Measurements from ENCODE around the gene MGAT5B.

Gene MGAT5B

DNA sequence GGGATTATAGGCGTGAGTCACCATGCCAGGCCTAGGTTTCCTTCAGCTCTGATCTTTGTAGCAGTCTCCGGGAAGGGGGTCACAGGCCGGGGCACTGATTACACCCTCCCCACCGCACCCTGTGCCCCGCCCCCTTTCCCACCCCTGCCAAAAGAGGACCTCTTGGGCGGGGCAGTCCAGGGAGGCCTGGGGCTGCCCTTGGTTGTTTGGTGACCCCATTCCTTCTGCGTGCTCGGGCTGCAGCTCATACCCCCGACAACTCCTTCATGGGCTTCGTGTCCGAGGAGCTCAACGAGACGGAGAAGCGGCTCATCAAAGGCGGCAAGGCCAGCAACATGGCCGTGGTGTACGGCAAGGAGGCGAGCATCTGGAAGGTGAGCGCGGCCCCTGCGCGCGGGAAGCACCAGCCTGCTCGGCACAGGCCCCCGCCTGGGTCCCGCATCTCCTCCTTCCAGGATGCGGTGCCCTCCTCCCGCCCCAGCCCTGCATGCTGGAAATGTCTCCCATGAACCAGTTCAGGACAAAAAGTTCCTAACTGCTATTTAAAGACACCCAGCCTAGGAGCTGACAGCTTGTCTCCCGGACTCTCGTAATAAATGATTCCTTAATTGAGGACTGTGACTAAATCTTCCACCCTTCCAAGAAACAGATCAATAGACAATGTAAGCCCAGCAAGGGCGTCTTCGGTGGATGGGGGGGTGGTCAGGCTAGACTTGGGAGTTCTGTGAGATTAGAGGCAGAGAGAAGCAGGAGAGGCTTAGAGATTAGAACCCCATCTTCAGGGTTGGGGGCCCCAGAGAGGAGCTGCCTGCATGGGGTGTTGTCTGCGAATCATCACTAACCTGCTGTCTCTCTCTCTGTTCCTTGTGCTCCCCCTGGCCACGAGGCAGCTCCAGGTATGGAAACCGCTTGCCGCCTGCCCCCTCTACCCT, 64.5 kb downstream of the MGAT5B start:
- DNase-seq = no peak

DNA sequence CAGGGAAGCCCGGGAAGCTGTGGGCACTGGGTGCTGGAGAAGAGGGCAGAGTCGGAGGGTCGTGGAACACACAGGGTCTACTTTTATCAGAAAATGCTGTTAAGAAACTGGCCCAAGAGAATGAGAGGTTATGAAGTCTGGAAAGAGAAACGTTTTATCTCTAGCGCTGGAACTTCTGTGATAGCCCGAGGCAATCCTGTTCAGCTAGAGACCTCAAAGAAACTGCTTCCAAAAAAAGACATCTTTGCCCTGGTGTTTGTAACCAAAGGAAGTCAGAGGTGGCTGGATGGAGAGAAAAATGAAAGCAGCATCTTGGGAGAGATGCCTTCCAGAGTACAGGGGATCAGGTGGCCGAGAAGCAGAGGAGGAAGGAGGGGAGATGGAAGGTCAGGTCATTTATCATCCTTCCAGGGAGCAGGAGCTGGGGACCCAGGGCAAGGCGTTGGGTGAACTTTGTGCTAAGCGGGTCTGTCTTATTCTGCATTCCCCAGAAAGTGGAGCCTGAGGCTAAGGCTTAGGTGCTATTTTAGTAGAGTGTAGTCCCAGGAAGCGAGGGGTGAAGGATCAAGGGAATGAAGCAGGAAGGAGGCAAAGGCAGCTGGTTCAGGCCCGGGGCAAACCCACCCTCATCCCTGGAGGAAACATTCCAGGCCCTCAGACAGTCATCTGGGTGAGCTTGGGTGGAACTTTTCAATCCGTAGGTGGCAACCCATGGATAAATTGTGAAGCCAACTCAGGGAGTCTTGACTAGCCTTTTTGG, 66.5 kb downstream of the MGAT5B start:
- no peak for DNase-seq

DNA sequence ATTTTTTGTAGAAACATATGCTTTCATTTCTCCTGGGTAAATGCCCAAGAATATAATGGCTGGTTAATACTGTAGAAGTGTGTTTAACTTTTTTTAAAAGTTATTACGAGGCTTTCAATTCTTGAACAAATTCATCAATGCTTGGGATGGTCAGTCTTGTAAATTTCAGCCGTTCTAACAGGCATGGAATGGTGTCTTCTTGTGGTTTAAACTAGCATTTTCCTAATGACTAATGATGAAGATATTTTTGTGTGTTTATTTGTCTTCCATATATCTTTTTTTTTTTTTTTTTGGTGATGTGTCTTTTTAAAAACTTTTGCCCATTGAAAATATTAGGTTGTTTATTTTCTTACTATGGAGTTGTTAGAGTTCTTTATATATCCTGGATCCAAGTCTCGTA, 67.1 kb downstream of the MGAT5B start:
- DNase-seq = no peak

DNA sequence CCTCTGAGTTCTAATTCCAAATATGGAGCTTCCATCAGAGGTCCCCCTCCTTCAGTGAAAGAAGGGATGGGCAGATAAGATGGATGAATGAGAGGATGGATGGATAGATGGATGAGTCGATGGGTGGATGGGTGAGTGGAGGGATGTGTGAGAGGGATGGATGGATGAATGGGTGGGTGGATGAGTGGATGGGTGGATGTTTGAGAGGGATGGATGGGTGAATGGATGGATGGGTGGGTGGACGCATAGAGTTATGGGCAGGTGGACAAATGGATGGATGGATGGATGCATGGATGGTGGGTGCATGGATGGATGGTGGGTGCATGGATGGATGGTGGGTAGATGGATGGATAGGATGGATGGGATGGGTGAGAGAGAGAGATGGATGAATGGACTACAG, 69.0 kb downstream of the MGAT5B start:
- no peak for DNase-seq

DNA sequence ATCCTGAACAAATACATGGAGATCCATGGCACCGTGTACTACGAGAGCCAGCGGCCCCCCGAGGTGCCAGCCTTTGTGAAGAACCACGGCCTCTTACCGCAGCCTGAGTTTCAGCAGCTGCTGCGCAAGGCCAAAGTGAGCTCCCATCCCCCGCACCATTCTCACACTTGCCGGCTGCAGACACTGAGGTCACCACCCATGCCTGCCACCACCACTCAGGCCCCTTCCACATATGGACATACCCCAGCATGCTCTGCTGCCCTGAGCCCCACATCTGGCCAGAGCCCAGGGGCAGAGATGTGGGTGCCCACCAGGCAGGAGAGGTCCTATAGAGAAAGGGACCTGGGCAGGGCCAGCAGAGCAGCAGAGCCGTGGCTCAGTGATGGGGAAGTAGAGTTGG, 69.8 kb downstream of the MGAT5B start:
- DNase-seq = no peak

DNA sequence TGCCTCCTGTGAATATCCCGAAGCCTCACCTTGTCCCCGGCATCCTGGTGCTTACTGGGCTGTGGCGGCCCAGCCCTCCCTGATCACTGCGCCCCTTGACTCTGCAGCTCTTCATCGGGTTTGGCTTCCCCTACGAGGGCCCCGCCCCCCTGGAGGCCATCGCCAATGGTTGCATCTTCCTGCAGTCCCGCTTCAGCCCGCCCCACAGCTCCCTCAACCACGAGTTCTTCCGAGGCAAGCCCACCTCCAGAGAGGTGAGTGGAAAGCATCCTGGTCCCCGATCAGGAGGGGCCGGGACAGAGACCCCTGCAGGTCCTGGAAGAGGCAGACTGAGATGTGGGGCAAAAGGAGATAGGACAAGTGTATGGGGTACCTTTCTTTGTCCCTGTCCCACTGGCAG, 72.1 kb downstream of the MGAT5B start:
- DNase-seq = no peak

DNA sequence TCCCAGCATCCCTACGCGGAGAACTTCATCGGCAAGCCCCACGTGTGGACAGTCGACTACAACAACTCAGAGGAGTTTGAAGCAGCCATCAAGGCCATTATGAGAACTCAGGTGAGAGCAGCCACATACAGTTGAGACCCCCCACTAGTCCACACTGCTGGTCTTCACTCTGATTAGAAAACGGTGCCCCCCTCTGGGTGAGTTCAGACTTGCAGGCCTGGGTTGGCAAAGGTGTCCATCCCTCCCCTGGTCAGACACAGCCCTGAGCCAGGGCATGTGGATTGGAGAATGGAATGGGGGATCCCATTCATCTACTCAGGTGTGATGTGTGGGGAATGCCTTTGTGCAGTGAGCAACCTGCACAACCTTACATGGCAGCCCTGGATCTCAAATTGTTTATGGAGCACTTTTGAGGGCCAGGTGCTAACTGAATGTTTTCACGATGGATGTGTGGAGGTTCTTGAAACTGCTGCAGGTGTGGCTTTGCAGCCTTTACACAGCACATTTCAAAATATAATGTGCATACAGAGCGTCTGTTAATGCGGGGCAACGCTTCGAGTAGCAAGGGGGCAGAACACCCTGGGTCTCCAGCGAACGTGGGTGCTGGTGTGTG, 72.6 kb downstream of the MGAT5B start:
- DNase-seq = no peak

DNA sequence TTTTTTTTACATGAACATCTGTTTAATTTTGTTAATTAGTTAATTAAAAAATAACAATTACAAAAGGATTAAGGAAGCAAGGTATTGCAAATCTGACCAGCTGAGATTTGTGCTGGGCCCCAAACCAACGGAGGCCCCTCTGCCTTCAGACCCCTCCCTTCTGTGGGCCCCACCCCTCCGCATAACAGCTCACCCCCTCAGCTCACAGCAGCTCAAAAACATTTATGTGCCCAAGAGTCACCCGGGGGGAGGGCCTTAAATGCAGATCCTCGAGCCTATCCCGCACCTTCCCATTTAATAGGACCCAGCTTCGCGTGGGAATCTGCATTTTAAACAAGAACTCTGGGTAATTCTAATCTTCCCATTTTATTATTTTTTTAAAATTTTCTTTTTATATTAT, 75.0 kb downstream of the MGAT5B start:
- no peak for DNase-seq

DNA sequence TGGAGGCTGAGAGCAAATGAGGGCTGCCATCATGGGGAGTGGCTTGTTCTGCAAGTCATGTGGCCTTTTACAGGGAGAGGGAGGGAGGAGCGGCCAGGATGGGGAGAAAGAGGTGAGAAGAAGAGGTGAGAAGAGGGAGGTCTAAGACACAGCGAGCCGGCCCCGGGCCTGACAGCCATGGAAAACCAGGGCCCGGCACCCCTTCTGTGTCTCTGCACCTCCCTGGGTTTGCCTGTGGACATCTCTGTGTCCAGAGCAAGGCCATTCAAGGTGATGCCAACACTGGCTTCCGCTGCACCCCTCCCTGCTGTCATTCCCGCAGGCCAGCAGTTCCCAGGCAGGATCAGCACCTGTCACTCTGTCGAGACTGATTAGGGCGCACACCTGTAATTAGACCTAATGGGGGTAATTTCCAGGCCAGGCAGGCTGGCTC, 75.6 kb downstream of the MGAT5B start:
- no peak for DNase-seq

DNA sequence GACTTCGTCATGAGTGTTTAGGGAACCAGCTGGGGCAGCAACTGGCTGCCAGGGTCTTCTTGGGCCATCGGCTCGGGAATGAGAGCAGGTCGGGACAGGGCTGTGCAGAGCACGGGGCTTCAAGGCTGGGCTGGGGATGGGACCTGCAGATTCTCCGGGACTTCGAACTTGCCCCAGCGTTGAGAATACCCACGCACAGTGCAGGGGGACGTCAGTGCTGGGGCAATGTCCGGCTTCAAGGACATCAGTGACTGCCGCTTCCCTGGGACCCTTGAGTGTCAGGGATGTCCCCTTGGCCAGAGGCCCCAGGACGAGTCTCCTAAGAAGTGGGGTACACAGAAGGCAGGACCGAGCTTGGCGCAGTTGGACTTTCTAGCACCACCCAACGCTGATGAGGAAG, 76.3 kb downstream of the MGAT5B start:
- no peak for DNase-seq

DNA sequence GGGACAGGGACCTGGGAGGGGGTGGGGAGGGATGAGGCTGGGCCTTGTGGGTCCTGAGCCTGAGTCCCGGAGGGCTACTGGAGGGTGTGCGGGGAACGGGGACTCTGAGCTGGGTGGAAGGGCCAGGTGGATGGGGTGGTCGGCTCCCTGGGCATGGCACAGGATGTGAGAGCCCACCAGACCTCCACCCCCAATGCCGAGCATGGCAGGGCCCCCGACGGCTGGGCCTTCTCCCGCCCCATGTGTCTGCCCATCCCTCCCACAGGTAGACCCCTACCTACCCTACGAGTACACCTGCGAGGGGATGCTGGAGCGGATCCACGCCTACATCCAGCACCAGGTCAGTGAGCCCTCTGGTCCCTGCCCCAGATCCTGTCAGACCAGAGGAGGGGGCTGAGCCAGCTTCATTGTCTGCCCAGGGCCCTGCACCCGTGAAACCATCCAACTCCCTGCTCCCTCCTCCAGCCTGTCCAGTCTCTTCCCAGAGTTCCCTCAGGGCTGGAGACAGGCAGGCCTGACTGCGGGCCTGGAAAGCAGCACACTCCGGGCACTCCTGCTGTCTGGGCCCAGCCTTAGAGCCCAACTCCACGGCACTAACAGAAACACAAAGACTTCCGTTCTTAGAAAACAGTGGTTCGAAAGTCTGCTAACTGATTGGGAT, 78.0 kb downstream of the MGAT5B start:
- DNase-seq = no peak

DNA sequence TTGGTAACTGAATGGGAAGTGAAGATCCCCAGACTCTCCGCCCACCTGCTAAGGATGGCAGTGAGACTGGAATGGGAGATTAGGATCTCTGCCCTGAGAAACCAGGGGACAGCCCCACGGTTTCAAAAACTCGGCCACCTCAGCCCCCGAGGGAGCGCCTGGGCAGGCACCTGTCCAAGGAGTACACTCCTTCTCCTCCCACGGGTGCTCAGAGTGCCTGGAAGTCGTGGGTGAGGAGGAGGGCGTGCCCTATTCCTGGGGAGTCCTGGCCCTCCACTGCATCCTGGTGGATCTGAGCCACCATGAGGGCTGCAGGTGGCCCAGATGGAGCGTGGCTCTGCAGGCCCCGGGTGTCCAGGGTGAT, 78.5 kb downstream of the MGAT5B start:
- DNase-seq = no peak

DNA sequence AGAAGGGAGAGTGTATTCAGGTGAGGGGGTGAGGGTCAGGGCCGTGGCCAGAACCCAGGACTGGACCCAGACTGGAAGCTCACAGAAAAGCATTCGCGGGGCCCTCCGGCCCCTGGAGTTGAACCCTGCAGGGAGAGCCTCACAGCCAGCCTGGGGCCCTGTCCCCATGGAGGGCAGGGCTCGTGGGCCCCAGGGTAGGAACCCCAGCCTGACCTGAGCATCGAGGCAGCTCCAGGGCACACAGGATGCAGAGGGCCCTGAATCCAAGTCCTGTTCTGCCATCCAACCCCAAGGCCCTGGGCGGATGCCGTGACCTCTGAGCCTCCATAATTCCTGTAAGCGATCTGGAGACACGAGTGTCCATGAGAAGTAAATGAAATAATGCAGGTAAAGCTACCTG, 79.1 kb downstream of the MGAT5B start:
- DNase-seq = no peak

DNA sequence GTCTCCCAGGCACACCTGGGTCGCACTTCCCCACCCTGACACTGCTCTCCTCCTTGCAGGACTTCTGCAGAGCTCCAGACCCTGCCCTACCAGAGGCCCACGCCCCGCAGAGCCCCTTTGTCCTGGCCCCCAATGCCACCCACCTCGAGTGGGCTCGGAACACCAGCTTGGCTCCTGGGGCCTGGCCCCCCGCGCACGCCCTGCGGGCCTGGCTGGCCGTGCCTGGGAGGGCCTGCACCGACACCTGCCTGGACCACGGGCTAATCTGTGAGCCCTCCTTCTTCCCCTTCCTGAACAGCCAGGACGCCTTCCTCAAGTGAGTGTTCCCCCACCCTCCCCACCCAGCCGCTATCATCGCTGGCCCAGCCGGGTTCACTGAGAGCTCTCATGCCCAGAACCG, 79.6 kb downstream of the MGAT5B start:
- DNase-seq = no peak

DNA sequence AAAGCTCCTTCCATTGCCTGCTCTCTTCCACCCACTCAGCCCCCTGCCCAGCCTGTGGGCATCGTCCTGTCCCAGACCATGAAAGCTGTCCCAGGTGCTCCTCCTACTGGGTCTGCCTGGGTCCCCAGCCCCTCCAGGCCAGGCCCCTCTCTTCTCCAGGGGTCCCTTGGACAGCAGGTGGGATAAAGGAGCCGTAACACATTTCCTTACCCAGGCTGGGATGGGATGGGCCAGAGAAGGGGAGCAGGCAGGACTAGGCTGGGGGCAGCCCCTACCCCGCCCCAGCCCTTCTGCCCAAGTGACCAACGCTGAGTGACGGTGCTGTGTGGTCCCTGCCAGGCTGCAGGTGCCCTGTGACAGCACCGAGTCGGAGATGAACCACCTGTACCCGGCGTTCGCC, 80.1 kb downstream of the MGAT5B start:
- no peak for DNase-seq

DNA sequence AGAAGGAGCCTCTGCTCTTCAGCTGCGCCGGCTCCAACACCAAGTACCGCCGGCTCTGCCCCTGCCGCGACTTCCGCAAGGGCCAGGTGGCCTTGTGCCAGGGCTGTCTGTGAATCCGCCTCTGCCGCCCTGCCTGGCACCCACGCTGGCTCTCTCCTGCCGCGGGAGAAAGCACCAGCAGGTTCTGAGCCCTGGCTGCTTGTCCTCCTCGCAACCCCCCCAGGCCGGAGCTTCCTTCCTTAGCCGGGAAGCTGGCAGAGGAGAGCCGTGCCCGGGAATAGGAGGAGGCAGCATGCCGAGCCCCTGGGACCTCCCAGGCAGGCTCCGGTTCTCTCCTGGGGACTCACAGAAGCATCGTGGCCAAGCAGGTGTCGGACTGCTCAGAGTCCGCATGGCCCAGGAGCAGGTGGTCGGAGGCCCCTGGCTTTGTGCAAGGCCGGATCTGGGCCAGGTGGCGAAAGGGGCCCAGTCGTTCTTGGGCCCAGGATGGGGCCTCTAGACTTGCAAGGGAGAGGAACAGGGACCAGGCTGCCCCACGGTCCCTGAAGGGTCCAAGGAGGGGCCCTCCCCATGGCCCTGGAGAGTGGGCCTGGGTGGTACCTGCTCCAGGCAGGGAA, 80.6 kb downstream of the MGAT5B start:
- no peak for DNase-seq

DNA sequence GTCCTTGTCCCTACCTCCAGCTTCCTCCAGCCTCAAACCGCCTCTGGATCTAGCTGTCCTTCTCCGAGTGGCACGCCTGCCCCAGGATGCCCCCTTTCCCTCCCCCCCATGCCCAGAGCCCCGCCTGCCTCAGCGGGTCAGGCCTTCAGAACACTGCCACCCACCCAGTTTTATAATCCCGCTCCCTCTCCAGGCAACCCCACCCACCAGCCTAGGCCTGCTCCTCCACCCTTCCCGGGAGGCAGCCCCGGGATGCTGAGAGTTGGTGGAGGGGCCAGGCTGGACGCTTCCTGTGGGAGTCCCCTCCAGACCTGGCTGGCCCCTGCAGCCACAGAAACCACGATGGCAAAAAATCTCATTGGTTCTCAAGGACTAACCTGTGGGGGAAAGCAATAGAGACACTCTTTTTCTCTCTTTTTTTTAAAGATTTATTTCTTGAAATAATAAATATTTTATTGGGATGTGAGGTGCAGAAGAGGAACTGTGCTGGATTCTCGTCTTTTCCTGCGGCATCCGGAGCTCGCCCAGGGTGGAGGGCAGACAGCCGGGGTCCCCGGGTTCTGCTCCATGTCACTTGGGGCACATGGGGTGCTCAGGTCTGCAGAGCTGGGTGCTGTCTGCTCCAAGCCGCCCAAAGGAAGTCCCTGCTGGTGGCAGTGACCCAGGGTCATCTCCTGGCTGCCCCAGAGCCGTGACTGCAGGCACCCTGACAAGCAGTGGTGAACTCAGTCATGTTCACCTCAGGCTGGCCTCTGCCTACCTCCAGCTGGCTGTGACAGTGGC, 81.9 kb downstream of the MGAT5B start:
- DNase-seq = no peak

DNA sequence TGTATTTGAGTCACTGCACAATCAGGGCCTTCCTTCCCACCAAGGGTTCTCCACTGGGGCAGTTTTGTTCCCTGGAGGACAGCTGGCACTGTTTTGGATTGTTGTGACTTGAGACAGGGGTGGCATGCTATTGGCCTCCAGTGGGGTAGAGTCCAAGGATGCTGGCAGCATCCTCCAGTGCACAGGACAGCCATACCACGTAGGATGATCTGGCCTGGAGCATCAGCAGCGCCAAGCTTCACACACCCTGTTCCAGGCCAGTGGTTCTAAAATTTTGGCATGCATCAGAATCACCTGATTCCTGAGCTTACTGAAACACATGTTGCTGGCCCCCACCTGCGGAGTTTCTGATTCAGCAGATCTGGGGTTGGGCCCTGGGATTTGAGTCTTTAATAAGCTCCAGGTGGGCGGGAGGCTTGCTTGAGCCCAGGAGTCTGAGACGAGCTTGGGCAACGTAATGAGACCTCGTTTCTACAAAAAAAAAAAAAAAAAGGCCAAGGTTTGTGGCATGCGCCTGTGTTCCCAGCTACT, 83.2 kb downstream of the MGAT5B start:
- DNase-seq = no peak

DNA sequence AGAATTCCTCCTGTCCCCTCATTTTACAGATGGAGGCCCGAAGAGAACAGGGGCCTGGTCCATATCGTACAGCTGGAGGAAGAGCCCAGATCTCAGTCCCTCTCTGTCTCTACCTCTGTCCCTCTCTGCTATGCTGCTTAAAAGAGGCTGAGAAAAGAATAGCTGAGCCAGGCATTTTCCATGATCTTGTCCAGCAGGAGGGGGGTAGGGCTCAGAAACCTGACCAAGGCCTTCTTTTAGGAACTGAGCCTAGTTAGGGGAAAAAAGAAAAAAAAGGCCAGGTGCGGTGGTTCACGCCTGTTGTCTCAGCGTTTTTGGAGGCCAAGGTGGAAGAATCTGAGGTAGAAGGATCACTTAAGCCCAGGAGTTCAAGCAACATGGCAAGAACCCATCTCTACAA, 84.2 kb downstream of the MGAT5B start:
- DNase-seq = no peak

DNA sequence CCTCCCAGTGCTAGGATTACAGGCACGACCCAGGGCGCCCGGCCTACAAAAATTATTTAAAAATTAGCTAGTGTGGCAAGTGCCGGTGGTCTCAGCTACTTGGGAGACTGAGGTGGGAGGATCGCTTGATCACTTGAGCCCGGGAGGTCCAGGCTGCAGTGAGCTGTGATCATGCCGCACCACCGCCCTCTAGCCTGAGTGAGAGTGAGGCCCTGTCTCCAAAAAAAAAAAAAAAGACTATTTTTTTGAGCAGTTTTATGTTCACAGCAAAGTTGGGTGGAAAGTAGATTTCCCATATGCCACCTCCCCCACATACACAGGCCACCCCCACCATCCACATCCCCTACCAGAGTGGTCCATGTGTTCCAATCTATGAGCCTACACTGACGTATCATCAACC, 84.9 kb downstream of the MGAT5B start:
- DNase-seq = no peak

DNA sequence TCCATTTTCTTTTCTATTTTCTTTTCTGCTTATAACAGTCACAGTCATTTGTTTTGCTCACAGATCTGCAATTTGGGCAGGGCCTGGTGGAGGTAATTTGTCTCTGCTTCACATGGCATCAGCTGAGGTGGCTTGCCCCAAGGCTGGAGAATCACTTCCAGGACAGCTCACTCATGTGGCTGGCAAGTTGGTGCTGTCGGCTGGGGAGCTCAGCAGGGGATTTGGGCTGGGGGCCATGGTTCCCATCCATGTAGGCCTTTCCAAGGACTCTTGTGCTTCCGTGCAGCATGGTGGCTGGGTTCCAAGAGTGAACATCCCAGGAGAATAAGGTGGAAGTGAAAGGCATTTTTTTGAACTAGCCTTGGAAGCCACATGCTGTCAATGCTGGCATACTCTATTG, 85.7 kb downstream of the MGAT5B start:
- no peak for DNase-seq

DNA sequence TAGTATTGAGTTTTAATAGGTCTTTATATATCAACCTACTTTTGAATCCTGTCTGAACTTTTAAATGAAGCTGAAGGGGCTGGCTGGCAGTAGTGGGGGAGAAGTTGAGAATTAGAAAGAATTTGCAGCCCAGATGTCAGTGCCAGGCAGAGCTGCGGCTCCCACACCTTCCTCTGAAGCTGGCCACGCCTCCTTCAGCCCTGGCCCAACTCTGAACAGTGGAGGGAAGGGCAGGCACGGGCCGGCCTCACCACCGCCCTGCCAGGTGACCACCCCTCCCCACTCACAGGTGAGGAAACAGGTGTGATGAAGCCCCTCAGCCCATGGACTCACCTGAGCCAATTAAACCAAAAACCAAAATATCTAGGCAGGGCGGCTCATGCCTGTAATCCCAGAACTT, 87.0 kb downstream of the MGAT5B start:
- DNase-seq = no peak
